ENCODE results near the gene ABCB7.

- TF ChIP-seq CTCF (IDR thresholded peaks at IDR 0.05 in 4 of 5, conservative IDR thresholded peaks at IDR 0.05 in 1 of 5) (no peak), POLR2A (IDR thresholded peaks at IDR 0.05) (no peak)
Observed at GRCh38 chrX:75114638-75115037, 41.4 kb downstream of the ABCB7 start.
